Measurements from ENCODE around the gene NEDD8. TPM values are rescaled to one million over a fixed set of nuclear protein-coding genes. Genes with fewer than 3 reads are reported as not detected.
A peak's percentile ranks its signal among the peaks of the same experiment; 100 is the strongest.

NEDD8 gene
- polyA plus RNA-seq, 5 donors = 209 to 239 (median 224) TPM

- no peak for DNase-seq
These were observed 49.9 kb downstream of the NEDD8 start for GRCh38 chr14:24182110-24182882.

- no peak for DNase-seq
These were observed 50.6 kb downstream of the NEDD8 start for GRCh38 chr14:24181371-24182077.

GRCh38 chr14:24179961-24180796 is 52.0 kb downstream of the NEDD8 start:
- no peak for DNase-seq

GRCh38 chr14:24179294-24179960 is 52.7 kb downstream of the NEDD8 start:
- DNase-seq = no peak

- DNase-seq = no peak
These were observed 53.6 kb downstream of the NEDD8 start for GRCh38 chr14:24178399-24179178.

- DNase-seq = no peak
These were observed 54.3 kb downstream of the NEDD8 start for GRCh38 chr14:24177891-24178290.

GRCh38 chr14:24177041-24177825 is 54.9 kb downstream of the NEDD8 start:
- no peak for DNase-seq

GRCh38 chr14:24176599-24176998 is 55.6 kb downstream of the NEDD8 start:
- DNase-seq = no peak

GRCh38 chr14:24172871-24173281 is 59.3 kb downstream of the NEDD8 start:
- DNase-seq = no peak

GRCh38 chr14:24172261-24172860 is 59.8 kb downstream of the NEDD8 start:
- DNase-seq = no peak

GRCh38 chr14:24171422-24172260 is 60.5 kb downstream of the NEDD8 start, which contains the start of gene REC8:
REC8 (plus strand) TSS chr14:24172080; CDS start chr14:24172553, 473 bp downstream.
- DNase-seq = peak; percentile 85

GRCh38 chr14:24167469-24168114 is 64.6 kb downstream of the NEDD8 start:
- no peak for DNase-seq

Other genes starting within 250 kb of the NEDD8 start
- gene DHRS4L2, start 243.4 kb downstream of the NEDD8 start, polyA plus RNA-seq (ENCODE audit: insufficient read depth in 1 of 5, insufficient read length in 5 of 5, low replicate concordance in 1 of 5) = 10 to 100 TPM; 27.3 to 32.3 (median 29.4) TPM
- gene CARMIL3, start 180.4 kb downstream of the NEDD8 start, polyA plus RNA-seq (ENCODE audit: insufficient read depth in 1 of 5, insufficient read length in 5 of 5, low replicate concordance in 1 of 5) = 1 to 10 TPM in 3 of 5 donors, under 1 TPM in 2; 0.72 to 1.7 (median 1.1) TPM
- gene CPNE6, start 160.8 kb downstream of the NEDD8 start, polyA plus RNA-seq (ENCODE audit: insufficient read depth in 1 of 5, insufficient read length in 5 of 5, low replicate concordance in 1 of 5) = not detected
- 10 to 100 TPM; 13.3 to 17.8 (median 14.7) TPM for gene PCK2, start 138.1 kb downstream of the NEDD8 start, polyA plus RNA-seq (ENCODE audit: insufficient read depth in 1 of 5, insufficient read length in 5 of 5, low replicate concordance in 1 of 5)
- gene DCAF11, start 117.6 kb downstream of the NEDD8 start, polyA plus RNA-seq (ENCODE audit: insufficient read depth in 1 of 5, insufficient read length in 5 of 5, low replicate concordance in 1 of 5) = 10 to 100 TPM; 59.5 to 74.4 (median 65.9) TPM
- gene NRL, start 117.4 kb downstream of the NEDD8 start, polyA plus RNA-seq (ENCODE audit: insufficient read depth in 1 of 5, insufficient read length in 5 of 5, low replicate concordance in 1 of 5) = 1 to 10 TPM; 1.0 to 2.3 (median 1.2) TPM
- gene FITM1, start 101.7 kb downstream of the NEDD8 start, polyA plus RNA-seq (ENCODE audit: insufficient read depth in 1 of 5, insufficient read length in 5 of 5, low replicate concordance in 1 of 5) = 1 to 10 TPM in 3 of 5 donors, under 1 TPM in 2; 0.60 to 9.4 (median 1.1) TPM
- gene PSME1, start 96.2 kb downstream of the NEDD8 start, polyA plus RNA-seq (ENCODE audit: insufficient read depth in 1 of 5, insufficient read length in 5 of 5, low replicate concordance in 1 of 5) = 100 to 1,000 TPM; 190 to 234 (median 222) TPM
- 10 to 100 TPM; 12.6 to 25.8 (median 24.3) TPM for gene EMC9, start 90.8 kb downstream of the NEDD8 start, polyA plus RNA-seq (ENCODE audit: insufficient read depth in 1 of 5, insufficient read length in 5 of 5, low replicate concordance in 1 of 5)
- 100 to 1,000 TPM; 159 to 175 (median 166) TPM for gene PSME2, start 85.8 kb downstream of the NEDD8 start, polyA plus RNA-seq (ENCODE audit: insufficient read depth in 1 of 5, insufficient read length in 5 of 5, low replicate concordance in 1 of 5)
- 10 to 100 TPM; 42.8 to 60.2 (median 55.7) TPM for gene RNF31, start 84.9 kb downstream of the NEDD8 start, polyA plus RNA-seq (ENCODE audit: insufficient read depth in 1 of 5, insufficient read length in 5 of 5, low replicate concordance in 1 of 5)
- gene IRF9, start 71.1 kb downstream of the NEDD8 start, polyA plus RNA-seq (ENCODE audit: insufficient read depth in 1 of 5, insufficient read length in 5 of 5, low replicate concordance in 1 of 5) = 10 to 100 TPM; 49.8 to 68.6 (median 57.2) TPM
- gene REC8, start 60.3 kb downstream of the NEDD8 start, polyA plus RNA-seq (ENCODE audit: insufficient read depth in 1 of 5, insufficient read length in 5 of 5, low replicate concordance in 1 of 5) = 10 to 100 TPM; 36.6 to 67.1 (median 48.2) TPM
- gene IPO4, start 43.6 kb downstream of the NEDD8 start, polyA plus RNA-seq (ENCODE audit: insufficient read depth in 1 of 5, insufficient read length in 5 of 5, low replicate concordance in 1 of 5) = 10 to 100 TPM; 20.2 to 37.0 (median 24.5) TPM
- 10 to 100 TPM; 24.6 to 44.1 (median 33.8) TPM for gene TM9SF1, start 36.9 kb downstream of the NEDD8 start, polyA plus RNA-seq (ENCODE audit: insufficient read depth in 1 of 5, insufficient read length in 5 of 5, low replicate concordance in 1 of 5)
- gene TSSK4, start 26.7 kb downstream of the NEDD8 start, polyA plus RNA-seq (ENCODE audit: insufficient read depth in 1 of 5, insufficient read length in 5 of 5, low replicate concordance in 1 of 5) = 10 to 100 TPM in 3 of 5 donors, 1 to 10 TPM in 2; 9.5 to 12.2 (median 11.9) TPM
- 10 to 100 TPM; 53.9 to 67.6 (median 62.3) TPM for gene CHMP4A, start 18.9 kb downstream of the NEDD8 start, polyA plus RNA-seq (ENCODE audit: insufficient read depth in 1 of 5, insufficient read length in 5 of 5, low replicate concordance in 1 of 5)
- 10 to 100 TPM; 11.8 to 17.2 (median 13.5) TPM for gene MDP1, start 16.3 kb downstream of the NEDD8 start, polyA plus RNA-seq (ENCODE audit: insufficient read depth in 1 of 5, insufficient read length in 5 of 5, low replicate concordance in 1 of 5)
- 100 to 1,000 TPM in 4 of 5 donors, 10 to 100 TPM in 1; 92.7 to 120 (median 114) TPM for gene GMPR2, start 562 bp upstream of the NEDD8 start, polyA plus RNA-seq (ENCODE audit: insufficient read depth in 1 of 5, insufficient read length in 5 of 5, low replicate concordance in 1 of 5)
- gene TINF2, start 10.3 kb upstream of the NEDD8 start, polyA plus RNA-seq (ENCODE audit: insufficient read depth in 1 of 5, insufficient read length in 5 of 5, low replicate concordance in 1 of 5) = 10 to 100 TPM; 53.7 to 62.0 (median 60.9) TPM
- 1 to 10 TPM; 2.0 to 4.7 (median 3.5) TPM for gene TGM1, start 30.8 kb upstream of the NEDD8 start, polyA plus RNA-seq (ENCODE audit: insufficient read depth in 1 of 5, insufficient read length in 5 of 5, low replicate concordance in 1 of 5)
- gene RABGGTA, start 39.2 kb upstream of the NEDD8 start, polyA plus RNA-seq (ENCODE audit: insufficient read depth in 1 of 5, insufficient read length in 5 of 5, low replicate concordance in 1 of 5) = 10 to 100 TPM; 19.6 to 28.6 (median 24.9) TPM
- gene DHRS1, start 67.4 kb upstream of the NEDD8 start, polyA plus RNA-seq (ENCODE audit: insufficient read depth in 1 of 5, insufficient read length in 5 of 5, low replicate concordance in 1 of 5) = 10 to 100 TPM; 38.8 to 54.7 (median 43.2) TPM
- 10 to 100 TPM; 21.3 to 26.7 (median 24.3) TPM for gene NOP9, start 67.5 kb upstream of the NEDD8 start, polyA plus RNA-seq (ENCODE audit: insufficient read depth in 1 of 5, insufficient read length in 5 of 5, low replicate concordance in 1 of 5)
- 10 to 100 TPM in 4 of 5 donors, 1 to 10 TPM in 1; 9.6 to 16.6 (median 14.1) TPM for gene CIDEB, start 75.6 kb upstream of the NEDD8 start, polyA plus RNA-seq (ENCODE audit: insufficient read depth in 1 of 5, insufficient read length in 5 of 5, low replicate concordance in 1 of 5)
- 1 to 10 TPM; 3.4 to 5.2 (median 4.7) TPM for gene LTB4R2, start 77.8 kb upstream of the NEDD8 start, polyA plus RNA-seq (ENCODE audit: insufficient read depth in 1 of 5, insufficient read length in 5 of 5, low replicate concordance in 1 of 5)
- 1 to 10 TPM; 5.2 to 6.9 (median 6.2) TPM for gene LTB4R, start 79.1 kb upstream of the NEDD8 start, polyA plus RNA-seq (ENCODE audit: insufficient read depth in 1 of 5, insufficient read length in 5 of 5, low replicate concordance in 1 of 5)
- 10 to 100 TPM; 26.9 to 37.3 (median 33.8) TPM for gene ADCY4, start 102.7 kb upstream of the NEDD8 start, polyA plus RNA-seq (ENCODE audit: insufficient read depth in 1 of 5, insufficient read length in 5 of 5, low replicate concordance in 1 of 5)
- gene RIPK3, start 107.6 kb upstream of the NEDD8 start, polyA plus RNA-seq (ENCODE audit: insufficient read depth in 1 of 5, insufficient read length in 5 of 5, low replicate concordance in 1 of 5) = 1 to 10 TPM; 2.1 to 3.6 (median 2.8) TPM
- 100 to 1,000 TPM in 1 of 5 donors, 10 to 100 TPM in 4; 64.5 to 102 (median 88.3) TPM for gene NFATC4, start 135.8 kb upstream of the NEDD8 start, polyA plus RNA-seq (ENCODE audit: insufficient read depth in 1 of 5, insufficient read length in 5 of 5, low replicate concordance in 1 of 5)
- 100 to 1,000 TPM in 2 of 5 donors, 10 to 100 TPM in 3; 78.3 to 109 (median 88.7) TPM for gene NYNRIN, start 166.6 kb upstream of the NEDD8 start, polyA plus RNA-seq (ENCODE audit: insufficient read depth in 1 of 5, insufficient read length in 5 of 5, low replicate concordance in 1 of 5)
- 1 to 10 TPM; 2.6 to 4.0 (median 3.6) TPM for gene CBLN3, start 197.3 kb upstream of the NEDD8 start, polyA plus RNA-seq (ENCODE audit: insufficient read depth in 1 of 5, insufficient read length in 5 of 5, low replicate concordance in 1 of 5)
- 10 to 100 TPM; 41.3 to 53.1 (median 50.2) TPM for gene KHNYN, start 197.6 kb upstream of the NEDD8 start, polyA plus RNA-seq (ENCODE audit: insufficient read depth in 1 of 5, insufficient read length in 5 of 5, low replicate concordance in 1 of 5)
- 10 to 100 TPM; 37.5 to 61.9 (median 48.8) TPM for gene SDR39U1, start 210.4 kb upstream of the NEDD8 start, polyA plus RNA-seq (ENCODE audit: insufficient read depth in 1 of 5, insufficient read length in 5 of 5, low replicate concordance in 1 of 5)